ENCODE measurements around the gene RERE. TPM values are rescaled to one million over a fixed set of nuclear protein-coding genes. Genes with fewer than 3 reads are reported as not detected.
"Not testable (repeated sequence)": the region's sequence is repeated elsewhere in the genome, so short reads cannot be mapped to it uniquely, and the experiment has no call there.

RERE gene
- total RNA-seq, 1 donor from 2014 or later, result 50.7 TPM

- DNase-seq, result peak; percentile 35
These were observed 218.7 kb downstream of the RERE start for GRCh38 chr1:8598783-8599182.

- DNase-seq, result peak; percentile 85
These were observed 219.2 kb downstream of the RERE start for GRCh38 chr1:8598060-8598724.

GRCh38 chr1:8597455-8597854, 220.0 kb downstream of the RERE start:
- peak; percentile 23 for DNase-seq

GRCh38 chr1:8595941-8596340, 221.5 kb downstream of the RERE start:
- DNase-seq, result no peak

- DNase-seq, result no peak
These were observed 222.1 kb downstream of the RERE start for GRCh38 chr1:8595332-8595731.

GRCh38 chr1:8593292-8593691, 224.1 kb downstream of the RERE start:
- not testable (repeated sequence) for DNase-seq

GRCh38 chr1:8591569-8591968, 225.9 kb downstream of the RERE start:
- DNase-seq, result no peak

- DNase-seq, result no peak
These were observed 226.6 kb downstream of the RERE start for GRCh38 chr1:8590721-8591351.

GRCh38 chr1:8589571-8589970, 227.9 kb downstream of the RERE start:
- no peak for DNase-seq

GRCh38 chr1:8587784-8588183, 229.7 kb downstream of the RERE start:
- no peak for DNase-seq

GRCh38 chr1:8586438-8586837, 231.0 kb downstream of the RERE start:
- no peak for DNase-seq

GRCh38 chr1:8584316-8584715, 233.1 kb downstream of the RERE start:
- DNase-seq, result no peak

- no peak for DNase-seq
These were observed 234.4 kb downstream of the RERE start for GRCh38 chr1:8583031-8583430.

GRCh38 chr1:8580566-8580965, 236.9 kb downstream of the RERE start:
- no peak for DNase-seq

- DNase-seq, result no peak
These were observed 238.5 kb downstream of the RERE start for GRCh38 chr1:8578936-8579335.

GRCh38 chr1:8578132-8578877, 239.1 kb downstream of the RERE start:
- no peak for DNase-seq

GRCh38 chr1:8574985-8575384, 242.5 kb downstream of the RERE start:
- DNase-seq, result no peak

- peak; percentile 37 for DNase-seq
These were observed 245.3 kb downstream of the RERE start for GRCh38 chr1:8572106-8572505.

GRCh38 chr1:8571200-8571984, 246.0 kb downstream of the RERE start:
- DNase-seq, result peak; percentile 74

- peak; percentile 15 for DNase-seq
These were observed 247.0 kb downstream of the RERE start for GRCh38 chr1:8570465-8570864.

GRCh38 chr1:8569242-8569641, 248.2 kb downstream of the RERE start:
- no peak for DNase-seq

- DNase-seq, result no peak
These were observed 248.6 kb downstream of the RERE start for GRCh38 chr1:8568837-8569236.

GRCh38 chr1:8567146-8567545, 250.3 kb downstream of the RERE start:
- DNase-seq, result no peak
